Measurements from ENCODE around the gene TRIM14. TPM values are rescaled to one million over a fixed set of nuclear protein-coding genes. Genes with fewer than 3 reads are reported as not detected.

Gene TRIM14
- total RNA-seq, 1 experiment from 2014 or later: 12.5 TPM

- no peaks in the 10 kb centered on the region for H4K20me1 ChIP-seq (ENCODE audit: control insufficient read depth, insufficient read depth, insufficient read length)
- H3K79me2 ChIP-seq (ENCODE audit: insufficient read depth, low read length): no peaks in the 10 kb centered on the region
- no peak overlapping the region for H3K23ac ChIP-seq (ENCODE audit: insufficient read length, low read depth, low read length)
- no peaks in the 10 kb centered on the region for H3K79me1 ChIP-seq (ENCODE audit: insufficient read depth, low read depth, low read length, poor library complexity, severe bottlenecking)
- H3K9me3 Mint-ChIP-seq: no peaks in the 10 kb centered on the region
- H4K5ac ChIP-seq (ENCODE audit: insufficient read length, low read depth, low read length): no peak overlapping the region
- no peak overlapping the region for H3K56ac ChIP-seq (ENCODE audit: insufficient read length, low read depth, low read length)
- no peak overlapping the region for H3K27ac ChIP-seq (ENCODE audit: insufficient read length, low read depth, low read length)
- no peak overlapping the region for H3K4me2 ChIP-seq (ENCODE audit: insufficient read depth, insufficient read length, low read length)
- H4K8ac ChIP-seq (replicated peaks; ENCODE audit: insufficient read length, low read depth, low read length): no peak overlapping the region
- H3K9me3 ChIP-seq (ENCODE audit: control insufficient read depth, low read depth, low read length): no peaks in the 10 kb centered on the region
- H2BK120ac ChIP-seq (ENCODE audit: low read depth, low read length, poor library complexity, severe bottlenecking): no peak overlapping the region
- H3K4ac ChIP-seq (ENCODE audit: low read depth, low read length): no peak overlapping the region
- no peak overlapping the region for H3K9ac ChIP-seq (ENCODE audit: extremely low read depth, insufficient read length, low read length)
- no peaks in the 10 kb centered on the region for H3K4me1 Mint-ChIP-seq
- H2AK5ac ChIP-seq (ENCODE audit: insufficient read length, low read length): no peak overlapping the region
- H2BK15ac ChIP-seq (ENCODE audit: low read depth, low read length): no peak overlapping the region
- H3K4me3 Mint-ChIP-seq: no peak overlapping the region
- H2BK20ac ChIP-seq (ENCODE audit: low read depth, low read length, poor library complexity, severe bottlenecking): no peak overlapping the region
- no peaks in the 10 kb centered on the region for H3K27me3 Mint-ChIP-seq (ENCODE audit: low read depth)
- DNase-seq: no peak
- H3K27me3 ChIP-seq (ENCODE audit: insufficient read depth, low read length): no peaks in the 10 kb centered on the region
- H2BK5ac ChIP-seq (ENCODE audit: insufficient read length, low read length): no peak overlapping the region
- WGBS (ENCODE audit: extremely low coverage, insufficient read length, low lambda C conversion rate): no CpG with 5 or more reads among the region's 5 CpGs
- no peak overlapping the region for H2AFZ ChIP-seq (ENCODE audit: low read length)
- H3K4me1 ChIP-seq (ENCODE audit: insufficient read depth, low read length): no peaks in the 10 kb centered on the region
- H2BK12ac ChIP-seq (ENCODE audit: insufficient read length, low read depth, low read length): no peak overlapping the region
- peaks cover 0 to 9% (median 2%) of the 10 kb centered on the region in 3 experiments; a peak in 3 of 7 replicates for H3K36me3 Mint-ChIP-seq (ENCODE audit: insufficient read depth in 1 of 3, low read depth in 3 of 3)
- H3K23me2 ChIP-seq (ENCODE audit: insufficient read length, low read depth, low read length, poor library complexity, severe bottlenecking): no peaks in the 10 kb centered on the region
- H3K27ac Mint-ChIP-seq: no peak overlapping the region; a peak in 1 of 7 replicates
- no peak overlapping the region for H3K14ac ChIP-seq (ENCODE audit: insufficient read depth, low read length)
- no peak overlapping the region for H3K18ac ChIP-seq (ENCODE audit: insufficient read length, low read depth, low read length)
- no peak overlapping the region for H4K91ac ChIP-seq (ENCODE audit: insufficient read length, low read depth, low read length)
- no peak overlapping the region for H3T11ph ChIP-seq (ENCODE audit: low read length)
- no peak for TF ChIP-seq CTCF (conservative IDR thresholded peaks at IDR 0.05)
These were observed 21.5 kb upstream of the TRIM14 start for GRCh38 chr9:98140503-98140902.
